Activated T-cell treated with anti-CD3 and anti-CD28 coated beads, Interleukin-2, amount 50 U/mL, for 24 hours (primary cell): ENCODE results near the gene CD4.

Experiments used
- DNase-seq: peaks from one replicate; pipeline ENCODE4 v3.0.0-alpha.2; 2020
- H3K27ac Mint-ChIP-seq: 2 replicates; pipeline ENCODE4 v1.8.0; 2020; ENCODE audit warnings: mild to moderate bottlenecking, mixed read lengths
- H3K27me3 Mint-ChIP-seq: 2 replicates; pipeline ENCODE4 v1.8.0; 2020; ENCODE audit warnings: mixed read lengths
- H3K36me3 Mint-ChIP-seq: 2 replicates; pipeline ENCODE4 v1.8.0; 2020; ENCODE audit warnings: low read depth, mixed read lengths
- H3K4me1 Mint-ChIP-seq: 2 replicates; pipeline ENCODE4 v1.8.0; 2020; ENCODE audit warnings: low read depth, mixed read lengths
- H3K4me3 Mint-ChIP-seq: 2 replicates; pipeline ENCODE4 v1.8.0; 2020; ENCODE audit warnings: mild to moderate bottlenecking, moderate library complexity, mixed read lengths
- H3K9me3 Mint-ChIP-seq: 2 replicates; pipeline ENCODE4 v1.8.0; 2020; ENCODE audit warnings: mixed read lengths

Gene CD4

GRCh38 chr12:6822426-6823135, 33.3 kb downstream of the CD4 start:
- Mint-ChIP-seq H3K36me3 (peaks cover 24% of the 10 kb centered on the region), H3K4me1 (peaks cover 23% of the 10 kb centered on the region), H3K27ac (peak overlapping the region; percentile 57), H3K9me3 (no peaks in the 10 kb centered on the region), H3K4me3 (no peak overlapping the region), H3K27me3 (peaks cover 60% of the 10 kb centered on the region)
- DNase-seq = no peak

- Mint-ChIP-seq H3K36me3 (peaks cover 16% of the 10 kb centered on the region), H3K27ac (no peak overlapping the region), H3K4me1 (peaks cover 26% of the 10 kb centered on the region), H3K4me3 (no peak overlapping the region), H3K27me3 (peaks cover 63% of the 10 kb centered on the region), H3K9me3 (no peaks in the 10 kb centered on the region)
- DNase-seq = no peak
Measured at GRCh38 chr12:6823182-6824084, 34.1 kb downstream of the CD4 start.

- no peak for DNase-seq
- H3K27me3 Mint-ChIP-seq = peaks cover 68% of the 10 kb centered on the region
- peaks cover 9% of the 10 kb centered on the region for H3K36me3 Mint-ChIP-seq
- no peak overlapping the region for H3K27ac Mint-ChIP-seq
- no peaks in the 10 kb centered on the region for H3K9me3 Mint-ChIP-seq
- H3K4me3 Mint-ChIP-seq = no peak overlapping the region
- peaks cover 31% of the 10 kb centered on the region for H3K4me1 Mint-ChIP-seq
Measured at GRCh38 chr12:6824085-6824775, 34.9 kb downstream of the CD4 start.

GRCh38 chr12:6824901-6825381, 35.6 kb downstream of the CD4 start:
- Mint-ChIP-seq H3K27ac (no peak overlapping the region), H3K9me3 (no peaks in the 10 kb centered on the region)
- DNase-seq = no peak

GRCh38 chr12:6825398-6826124, 36.2 kb downstream of the CD4 start:
- peak; percentile 91 for DNase-seq
- peak overlapping the region; percentile 35 for H3K27ac Mint-ChIP-seq
- no peaks in the 10 kb centered on the region for H3K9me3 Mint-ChIP-seq
- H3K27me3 Mint-ChIP-seq = peaks cover 80% of the 10 kb centered on the region
- peaks cover 34% of the 10 kb centered on the region for H3K4me1 Mint-ChIP-seq
- H3K4me3 Mint-ChIP-seq = no peak overlapping the region
- H3K36me3 Mint-ChIP-seq = no peaks in the 10 kb centered on the region

More at GRCh38 chr12:6824901-6825381, 35.6 kb downstream of the CD4 start:
- peaks cover 36% of the 10 kb centered on the region for H3K4me1 Mint-ChIP-seq
- H3K4me3 Mint-ChIP-seq = no peak overlapping the region
- H3K27me3 Mint-ChIP-seq = peaks cover 74% of the 10 kb centered on the region
- H3K36me3 Mint-ChIP-seq = peaks cover 2% of the 10 kb centered on the region

- Mint-ChIP-seq H3K27me3 (peaks cover 79% of the 10 kb centered on the region), H3K9me3 (no peaks in the 10 kb centered on the region), H3K27ac (no peak overlapping the region), H3K4me3 (no peak overlapping the region), H3K36me3 (no peaks in the 10 kb centered on the region), H3K4me1 (peaks cover 29% of the 10 kb centered on the region)
- no peak for DNase-seq
Measured at GRCh38 chr12:6826125-6826733, 36.9 kb downstream of the CD4 start.

- DNase-seq = no peak
- Mint-ChIP-seq H3K4me3 (peak overlapping the region; percentile 39), H3K27ac (peak overlapping the region; percentile 2), H3K9me3 (no peaks in the 10 kb centered on the region), H3K27me3 (peaks cover 76% of the 10 kb centered on the region), H3K36me3 (no peaks in the 10 kb centered on the region), H3K4me1 (peaks cover 27% of the 10 kb centered on the region)
Measured at GRCh38 chr12:6826734-6827436, 37.6 kb downstream of the CD4 start.

GRCh38 chr12:6827437-6827911, 38.1 kb downstream of the CD4 start:
- peak overlapping the region; percentile 39 for H3K4me3 Mint-ChIP-seq
- peak overlapping the region; percentile 2 for H3K27ac Mint-ChIP-seq

GRCh38 chr12:6827982-6828780, 38.9 kb downstream of the CD4 start, which contains the start of gene P3H3:
P3H3 (plus strand) TSS chr12:6828407; CDS start chr12:6828441, 34 bp downstream.
- DNase-seq = peak; percentile 63
- Mint-ChIP-seq H3K9me3 (no peaks in the 10 kb centered on the region), H3K4me1 (peaks cover 23% of the 10 kb centered on the region), H3K4me3 (peak within 1 kb of the TSS; percentile 78), H3K27me3 (peaks cover 63% of the 10 kb centered on the region), H3K36me3 (no peaks in the 10 kb centered on the region), H3K27ac (peak within 1 kb of the TSS; percentile 57)

More at GRCh38 chr12:6827437-6827911, 38.1 kb downstream of the CD4 start:
- peak; percentile 71 for DNase-seq
- Mint-ChIP-seq H3K4me1 (peaks cover 23% of the 10 kb centered on the region), H3K36me3 (no peaks in the 10 kb centered on the region), H3K9me3 (no peaks in the 10 kb centered on the region), H3K27me3 (peaks cover 70% of the 10 kb centered on the region)

- peak overlapping the region; percentile 57 for H3K27ac Mint-ChIP-seq
- H3K27me3 Mint-ChIP-seq = peaks cover 56% of the 10 kb centered on the region
- peak; percentile 73 for DNase-seq
- peak overlapping the region; percentile 78 for H3K4me3 Mint-ChIP-seq
- peaks cover 23% of the 10 kb centered on the region for H3K4me1 Mint-ChIP-seq
- H3K9me3 Mint-ChIP-seq = no peaks in the 10 kb centered on the region
- no peaks in the 10 kb centered on the region for H3K36me3 Mint-ChIP-seq
Measured at GRCh38 chr12:6828781-6829535, 39.6 kb downstream of the CD4 start.

- no peak overlapping the region for H3K27ac Mint-ChIP-seq
- H3K36me3 Mint-ChIP-seq = no peaks in the 10 kb centered on the region
- H3K27me3 Mint-ChIP-seq = peaks cover 51% of the 10 kb centered on the region
- H3K4me1 Mint-ChIP-seq = peaks cover 27% of the 10 kb centered on the region
- peak overlapping the region; percentile 78 for H3K4me3 Mint-ChIP-seq
- no peaks in the 10 kb centered on the region for H3K9me3 Mint-ChIP-seq
- DNase-seq = no peak
Measured at GRCh38 chr12:6829536-6830220, 40.4 kb downstream of the CD4 start.
